ENCODE data around the gene HOTAIR.

The HOTAIR gene

GRCh38 chr12:53971686-53972085 lies 3.1 kb downstream of the HOTAIR start:
- DNase-seq (ENCODE audit: low read depth): no peak
- H3K4me3 ChIP-seq (replicated peaks; ENCODE audit: low read depth, low read length): no peak overlapping the region
- TF ChIP-seq CTCF (IDR thresholded peaks at IDR 0.05; ENCODE audit: low read length, missing control alignments): no peak

- H3K4me3 ChIP-seq (replicated peaks; ENCODE audit: low read depth, low read length): no peak overlapping the region
- no peak for DNase-seq (ENCODE audit: low read depth)
- TF ChIP-seq CTCF (IDR thresholded peaks at IDR 0.05; ENCODE audit: low read length, missing control alignments): no peak
These were observed 3.6 kb downstream of the HOTAIR start for GRCh38 chr12:53971129-53971528.

- no peak for DNase-seq (ENCODE audit: low read depth)
- H3K4me3 ChIP-seq (replicated peaks; ENCODE audit: low read depth, low read length): no peak overlapping the region
- no peak for TF ChIP-seq CTCF (IDR thresholded peaks at IDR 0.05; ENCODE audit: low read length, missing control alignments)
These were observed 4.3 kb downstream of the HOTAIR start for GRCh38 chr12:53970451-53970850.

- no peak overlapping the region for H3K4me3 ChIP-seq (replicated peaks; ENCODE audit: low read depth, low read length)
- no peak for TF ChIP-seq CTCF (IDR thresholded peaks at IDR 0.05; ENCODE audit: low read length, missing control alignments)
- no peak for DNase-seq (ENCODE audit: low read depth)
These were observed 5.0 kb downstream of the HOTAIR start for GRCh38 chr12:53969588-53970259.

- TF ChIP-seq CTCF (IDR thresholded peaks at IDR 0.05; ENCODE audit: low read length, missing control alignments): no peak
- H3K4me3 ChIP-seq (replicated peaks; ENCODE audit: low read depth, low read length): no peak overlapping the region
- DNase-seq (ENCODE audit: low read depth): no peak
These were observed 6.3 kb downstream of the HOTAIR start for GRCh38 chr12:53968214-53969127.

GRCh38 chr12:53967421-53967925 lies 7.3 kb downstream of the HOTAIR start:
- no peak for DNase-seq (ENCODE audit: low read depth)
- no peak overlapping the region for H3K4me3 ChIP-seq (replicated peaks; ENCODE audit: low read depth, low read length)
- no peak for TF ChIP-seq CTCF (IDR thresholded peaks at IDR 0.05; ENCODE audit: low read length, missing control alignments)

Measured in fibroblast of pulmonary artery (primary cell).